GM21717 (cell line): ENCODE results near the gene CAPG.
"Not testable (repeated sequence)": the region's sequence is repeated elsewhere in the genome, so short reads cannot be mapped to it uniquely, and the experiment has no call there.

Experiments used
- ATAC-seq: cut with Tn5 transposase; IDR thresholded peaks from one replicate; pipeline ENCODE4 v1.9.1; 2021; ENCODE audit warnings: mild to moderate bottlenecking, moderate library complexity; ENCODE audit not compliant: unreplicated experiment

Gene CAPG

DNA sequence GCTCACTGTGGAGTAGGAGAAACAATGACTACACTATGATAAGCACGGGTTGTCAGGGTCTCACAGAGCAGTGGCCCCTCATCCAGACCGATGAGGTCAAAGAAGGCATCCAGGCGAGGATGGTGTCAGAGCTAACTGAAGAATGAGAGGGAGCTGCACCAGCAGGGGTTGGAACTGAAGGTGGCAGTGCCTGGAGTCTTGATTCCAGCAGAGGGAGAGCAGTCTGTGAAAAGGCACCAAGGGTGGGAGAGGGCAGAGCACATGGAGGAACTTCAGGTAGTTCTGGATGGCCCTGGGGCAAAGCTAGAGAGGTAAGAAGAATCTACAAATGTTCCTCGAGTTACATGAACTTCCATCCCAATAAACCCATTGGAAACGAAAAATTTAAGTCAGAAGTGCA is 43.0 kb downstream of the CAPG start:
- ATAC-seq: no peak

DNA sequence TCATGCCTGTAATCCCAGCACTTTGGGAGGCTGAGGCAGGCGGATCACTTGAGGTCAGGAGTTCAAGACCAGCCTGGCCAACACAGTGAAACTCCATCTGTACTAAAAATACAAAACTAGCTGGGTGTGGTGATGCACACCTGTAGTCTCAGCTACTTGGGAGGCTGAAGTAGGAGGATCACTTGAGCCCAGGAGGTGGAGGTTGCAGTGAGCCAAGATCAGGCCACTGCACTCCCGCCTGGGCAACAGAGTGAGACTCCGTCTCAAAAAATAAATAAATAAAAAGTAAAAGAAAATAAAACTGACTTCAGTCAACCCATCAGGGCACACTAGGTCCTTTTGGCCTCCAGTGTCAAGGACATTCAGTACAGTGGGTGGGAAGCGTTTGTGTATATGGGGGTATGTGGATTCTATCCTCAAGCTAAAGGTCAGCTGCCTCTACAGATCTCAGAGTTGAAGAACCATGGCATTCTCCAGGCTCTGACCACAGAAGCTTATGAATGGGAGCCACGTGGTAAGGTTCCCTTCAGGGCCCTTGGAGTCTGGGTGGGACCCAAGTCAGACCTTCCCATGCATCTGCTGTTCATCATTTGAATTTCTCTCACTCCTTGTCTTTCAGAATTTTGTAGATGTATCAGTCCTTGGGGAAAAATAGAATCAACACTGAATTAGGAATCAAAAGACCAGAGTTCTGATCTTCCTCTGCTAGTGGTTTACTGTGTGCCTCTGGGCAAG is 47.3 kb downstream of the CAPG start:
- not testable (repeated sequence) for ATAC-seq

DNA sequence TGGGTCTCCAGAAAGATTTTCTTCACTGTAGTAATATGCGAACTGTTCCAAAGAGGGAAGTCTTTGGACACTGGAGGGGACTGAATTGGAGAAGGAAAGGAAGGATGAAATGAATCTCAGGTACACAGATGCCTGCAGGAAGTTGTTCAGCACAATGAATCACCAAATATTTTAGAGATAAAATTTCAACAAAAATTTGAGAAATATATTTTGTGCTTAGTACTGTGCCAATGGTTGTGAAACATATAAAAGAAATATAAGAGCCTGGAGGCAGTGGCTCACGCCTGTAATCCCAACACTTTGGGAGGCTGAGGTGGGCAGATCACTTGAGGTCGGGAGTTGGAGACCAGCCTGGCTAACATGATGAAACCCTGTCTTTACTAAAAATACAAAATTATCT is 52.4 kb downstream of the CAPG start:
- no peak for ATAC-seq

DNA sequence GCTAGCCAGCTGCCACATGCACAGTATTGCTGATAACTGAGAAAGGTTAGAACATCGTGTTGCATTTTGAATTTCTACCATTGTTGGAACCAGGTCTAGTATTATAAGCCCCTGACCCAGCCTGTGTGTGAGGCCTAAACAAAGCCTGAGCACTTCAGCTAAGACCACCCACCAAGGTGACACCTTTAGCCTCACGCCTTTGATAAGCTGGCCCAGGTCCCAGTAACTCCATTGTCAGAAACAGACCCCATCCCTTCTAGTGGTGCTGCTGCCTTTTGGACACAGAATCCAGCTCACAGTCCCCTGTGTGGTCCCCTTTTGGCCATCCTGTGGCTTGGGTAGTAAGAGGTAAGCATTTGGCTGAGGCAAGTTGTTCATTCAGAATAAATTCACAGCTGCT is 54.0 kb downstream of the CAPG start:
- no peak for ATAC-seq

DNA sequence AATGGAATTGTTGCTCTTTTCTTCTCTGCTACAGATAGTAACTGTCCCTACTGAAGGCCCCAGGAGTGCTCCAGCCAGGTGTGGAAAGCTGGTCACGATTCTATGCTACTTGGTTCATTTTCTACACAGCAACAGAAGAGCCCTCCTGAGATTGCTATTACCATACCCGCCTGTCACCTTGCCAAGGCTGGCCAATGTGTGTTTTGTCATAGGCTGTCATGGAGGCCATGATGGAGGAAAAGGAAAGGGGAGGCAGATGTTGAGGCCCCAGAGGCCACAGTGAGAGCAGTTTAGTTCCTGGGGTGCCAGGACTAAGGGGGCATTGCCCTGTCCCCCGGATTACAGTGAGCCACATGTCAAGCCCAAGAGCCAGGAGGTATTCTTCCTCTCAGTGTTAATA is 54.6 kb downstream of the CAPG start:
- ATAC-seq: no peak

DNA sequence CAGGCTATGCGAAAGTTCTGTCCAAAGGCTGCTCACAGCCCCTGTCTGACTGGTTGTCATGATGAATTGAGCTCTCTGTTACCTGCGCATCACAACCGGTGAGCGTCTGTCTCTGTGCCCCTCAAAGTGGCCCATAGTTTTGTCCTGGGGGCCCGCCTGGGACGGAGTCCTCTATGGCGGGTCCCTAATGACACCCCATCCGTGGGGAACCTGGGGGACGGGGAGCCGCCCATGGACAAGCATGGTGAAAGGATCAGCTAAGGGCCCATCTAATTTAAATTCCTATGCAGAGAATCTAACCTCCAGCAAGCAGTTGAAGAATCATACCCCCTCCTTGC is 55.1 kb downstream of the CAPG start:
- ATAC-seq: peak; percentile 1

DNA sequence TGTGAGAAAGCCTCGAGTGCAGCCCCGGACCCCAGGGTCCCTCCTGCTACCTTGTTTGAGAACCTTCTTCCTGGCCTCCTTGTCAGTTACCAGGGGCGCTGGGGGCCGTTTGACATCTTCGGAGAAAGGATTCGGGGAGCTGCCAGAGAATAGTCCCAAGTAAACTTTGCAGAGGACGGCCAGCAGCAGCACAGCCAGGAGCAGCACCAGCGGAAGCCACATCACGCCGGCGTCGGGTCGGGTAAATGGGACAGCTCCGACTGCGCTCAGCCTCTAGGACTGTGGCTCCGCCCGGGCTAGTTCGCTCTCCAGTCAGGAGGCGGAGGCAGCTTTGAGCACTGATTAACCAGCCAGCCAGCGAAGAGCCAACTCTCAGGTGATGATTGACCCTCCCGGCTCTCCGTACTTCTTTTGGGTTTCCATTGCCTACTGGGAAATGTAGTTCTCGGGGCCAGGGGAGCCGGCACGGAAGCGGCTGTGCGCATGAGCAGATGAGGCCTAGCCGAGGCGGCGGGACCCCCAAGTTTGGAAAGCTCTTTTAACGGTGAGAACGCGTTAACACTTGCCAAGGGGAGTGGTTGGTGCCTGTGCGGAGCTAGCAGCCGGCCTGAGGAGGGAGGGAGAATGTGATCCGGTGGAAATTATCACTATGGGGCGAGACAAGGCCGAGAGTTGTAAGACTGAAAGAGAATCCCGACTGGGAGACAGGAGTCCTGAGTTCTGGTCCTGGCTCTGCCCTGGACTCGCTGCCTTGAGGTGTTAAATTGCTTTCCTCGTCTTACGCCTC is 55.7 kb downstream of the CAPG start, which contains the start of the genes ELMOD3 and RETSAT:
Gene ELMOD3, plus strand, starts transcription at position 484 of the 787 bp plus-strand sequence. CDS start 2,430 bp downstream, outside the sequence.
Gene RETSAT, minus strand, starts transcription at position 243 of the 787 bp plus-strand sequence. Its CDS starts 21 bp downstream, at position 222.
- ATAC-seq: peak; percentile 93

DNA sequence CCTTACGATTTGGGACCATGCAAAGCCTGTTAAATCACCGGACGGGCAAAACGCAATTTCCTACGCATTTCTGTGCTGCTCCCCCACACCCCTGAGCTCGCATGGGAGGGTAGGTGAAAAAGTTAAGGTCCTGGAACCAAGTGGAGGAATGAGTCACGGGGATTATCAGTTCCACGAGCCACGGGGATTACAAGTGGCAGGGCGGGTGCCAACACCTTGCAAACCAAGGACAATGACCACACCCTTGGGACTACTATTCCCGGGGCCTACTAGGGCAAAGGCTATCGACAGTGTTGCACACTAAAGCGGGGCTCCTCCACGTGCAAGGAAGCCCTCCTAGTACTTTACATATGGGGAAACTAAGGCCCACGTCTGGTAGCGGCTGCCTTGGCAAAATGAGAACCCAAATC is 56.3 kb downstream of the CAPG start:
- ATAC-seq: peak; percentile 14

DNA sequence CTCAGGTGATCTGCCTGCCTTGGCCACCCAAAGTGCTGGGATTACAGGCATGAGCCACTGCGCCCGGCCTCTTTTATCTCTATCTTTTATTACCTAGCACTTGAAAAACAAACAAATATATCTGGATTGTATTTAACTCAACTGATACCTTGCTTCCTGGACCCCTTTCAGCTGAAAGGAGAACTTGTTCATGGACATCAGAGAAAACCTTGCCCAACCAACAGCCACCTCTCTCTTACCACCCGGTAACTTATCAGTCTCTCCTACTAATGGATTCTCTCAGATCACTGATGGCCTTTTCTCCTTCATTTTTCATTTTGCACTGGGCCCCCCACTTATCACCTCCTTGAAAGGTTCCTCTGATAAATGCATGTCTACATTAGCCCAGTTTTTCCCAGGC is 62.6 kb downstream of the CAPG start:
- ATAC-seq: no peak
